Measurements from ENCODE around the gene ABCC1.

- TF ChIP-seq CTCF (optimal IDR thresholded peaks at IDR 0.05 in 1 of 3, IDR thresholded peaks at IDR 0.05 in 1 of 3, conservative IDR thresholded peaks at IDR 0.05 in 1 of 3; ENCODE audit: extremely low read depth in 1 of 3, insufficient read depth in 2 of 3, low read length in 3 of 3) (no peak), EZH2 (IDR thresholded peaks at IDR 0.05; ENCODE audit: low read length) (no peak)
Measured at GRCh38 chr16:16057102-16057501, 107.7 kb downstream of the ABCC1 start.
